ENCODE measurements around the gene CNTNAP2. TPM values are rescaled to one million over a fixed set of nuclear protein-coding genes. Genes with fewer than 3 reads are reported as not detected.

CNTNAP2 gene
- total and polyA plus RNA-seq, 12 donors: 0.07 to 0.77 (median 0.24) TPM

GRCh38 chr7:147413557-147413870 lies 1296.9 kb downstream of the CNTNAP2 start:
- no peaks in the 10 kb centered on the region for H3K36me3 ChIP-seq
- no peaks in the 10 kb centered on the region for H3K4me1 ChIP-seq
- H3K27ac ChIP-seq: no peak overlapping the region
- H3K9me3 ChIP-seq: peaks cover 0 to 10% (median 0%) of the 10 kb centered on the region in 11 donors
- DNase-seq (no peak), ATAC-seq (no peak)
- intact Hi-C loops (cut with DNase I): no loop called here
- no peak overlapping the region for H3K4me3 ChIP-seq
- no peaks in the 10 kb centered on the region for H3K27me3 ChIP-seq
- TF ChIP-seq CTCF (IDR thresholded peaks at IDR 0.05): no peak

GRCh38 chr7:147415991-147416390 lies 1299.4 kb downstream of the CNTNAP2 start:
- DNase-seq: no peak
- Histone ChIP-seq H3K4me1 (no peaks in the 10 kb centered on the region), H3K27me3 (no peaks in the 10 kb centered on the region), H3K4me3 (no peak overlapping the region), H3K9me3 (peaks cover 0 to 10% (median 0%) of the 10 kb centered on the region in 11 donors), H3K27ac (no peak overlapping the region), H3K36me3 (no peaks in the 10 kb centered on the region)
- intact Hi-C loops (cut with DNase I): no loop called here
- no peak for TF ChIP-seq CTCF (IDR thresholded peaks at IDR 0.05)
- no peak for ATAC-seq
- 91 to 100% methylated on average over 1 of the region's 1 CpG for WGBS, 2 donors

- H3K4me3 ChIP-seq: no peak overlapping the region
- H3K36me3 ChIP-seq: no peaks in the 10 kb centered on the region
- H3K27me3 ChIP-seq: no peaks in the 10 kb centered on the region
- no peak overlapping the region for H3K27ac ChIP-seq
- DNase-seq: no peak
- no peak for TF ChIP-seq CTCF (IDR thresholded peaks at IDR 0.05)
- WGBS, 2 donors: 73 to 76% methylated on average over 3 of the region's 3 CpGs
- peaks cover 0 to 10% (median 0%) of the 10 kb centered on the region in 11 donors for H3K9me3 ChIP-seq
- ATAC-seq: no peak
- no peaks in the 10 kb centered on the region for H3K4me1 ChIP-seq
- intact Hi-C loops (cut with DNase I): no loop called here
Observed at GRCh38 chr7:147418966-147419365, 1302.4 kb downstream of the CNTNAP2 start.

GRCh38 chr7:147423875-147424274 lies 1307.3 kb downstream of the CNTNAP2 start:
- DNase-seq (no peak), ATAC-seq (no peak)
- intact Hi-C loops (cut with DNase I): no loop called here
- H3K4me3 ChIP-seq: no peak overlapping the region
- no peak for TF ChIP-seq CTCF (IDR thresholded peaks at IDR 0.05)
- 71 to 92% methylated on average over 1 of the region's 1 CpG for WGBS, 2 donors
- H3K4me1 ChIP-seq: no peaks in the 10 kb centered on the region
- H3K36me3 ChIP-seq: no peaks in the 10 kb centered on the region
- no peak overlapping the region for H3K27ac ChIP-seq
- H3K9me3 ChIP-seq: peaks cover 0 to 14% (median 3%) of the 10 kb centered on the region in 11 donors
- H3K27me3 ChIP-seq: no peaks in the 10 kb centered on the region

- 94 to 100% methylated on average over 1 of the region's 1 CpG for WGBS, 2 donors
- Histone ChIP-seq H3K4me3 (no peak overlapping the region), H3K27me3 (no peaks in the 10 kb centered on the region), H3K4me1 (no peaks in the 10 kb centered on the region), H3K9me3 (peaks cover 0 to 28% (median 3%) of the 10 kb centered on the region in 11 donors), H3K27ac (no peak overlapping the region), H3K36me3 (no peaks in the 10 kb centered on the region)
- DNase-seq: no peak
- intact Hi-C loops (cut with DNase I): no loop called here
- TF ChIP-seq CTCF (IDR thresholded peaks at IDR 0.05): no peak
- ATAC-seq: no peak
Observed at GRCh38 chr7:147428075-147428474, 1311.5 kb downstream of the CNTNAP2 start.

Measured in heart right ventricle (tissue), 16 donors.